Measurements from ENCODE around the gene ESCO1.

GRCh38 chr18:21507913-21508701 lies 92.4 kb downstream of the ESCO1 start:
- TF ChIP-seq EZH2 (IDR thresholded peaks at IDR 0.05; ENCODE audit: low read length) (no peak), CTCF (optimal IDR thresholded peaks at IDR 0.05 in 1 of 3, IDR thresholded peaks at IDR 0.05 in 1 of 3, conservative IDR thresholded peaks at IDR 0.05 in 1 of 3; ENCODE audit: extremely low read depth in 1 of 3, insufficient read depth in 2 of 3, low read length in 3 of 3) (no peak)
